PC-9 (cell line): ENCODE results near the gene PRAMEF18. TPM values are rescaled to one million over a fixed set of nuclear protein-coding genes. Genes with fewer than 3 reads are reported as not detected.
"Not testable (repeated sequence)": the region's sequence is repeated elsewhere in the genome, so short reads cannot be mapped to it uniquely, and the experiment has no call there.

Experiments used
- Bru-seq: library from RNA; stranded (reverse); fragments of 400-500 nt; gene quantifications from one replicate; lab custom pipeline; 2021; lab: Mats Ljungman, UMichigan
- BruChase-seq, 2 experiments: library from RNA; stranded (reverse); fragments of 400-500 nt; gene quantifications; one replicate each; lab custom pipeline; 2021; lab: Mats Ljungman, UMichigan
- BruUV-seq: library from RNA; stranded (reverse); fragments of 400-500 nt; replicated peaks from 2 replicates; lab custom pipeline; 2021; lab: Mats Ljungman, UMichigan
- CTCF ChIA-PET: fragments of 300-600 bp; sonication (Branson Sonifier 250); formaldehyde crosslinking; loops from one replicate; lab custom pipeline; 2022; ENCODE audit warnings: antibody characterized with exemption; lab: Charles Lee
- POLR2A ChIA-PET: fragments of 300-600 bp; sonication (Branson Sonifier 250); formaldehyde crosslinking; loops from one replicate; lab custom pipeline; 2022; ENCODE audit warnings: antibody characterized with exemption; ENCODE audit not compliant: unreplicated experiment; lab: Charles Lee
- DNase-seq, 2 experiments: peaks; one replicate each; pipeline versions ENCODE4 v3.0.0 to v3.0.0-alpha.2; 2015 to 2022; ENCODE audit warnings: mixed read lengths in 1 of 2
- H2AFZ ChIP-seq: fragments of 200-600 bp; sonication (generic); 2 replicates; pipeline ENCODE4 v1.8.1; 2017; ENCODE audit warnings: antibody characterized with exemption
- H3F3A ChIP-seq: fragments of 200-600 bp; sonication (generic); 2 replicates; pipeline ENCODE4 v1.8.1; 2017; ENCODE audit warnings: antibody characterized with exemption, mild to moderate bottlenecking, low read depth; ENCODE audit not compliant: insufficient read depth
- H3K27ac ChIP-seq: fragments of 200-600 bp; sonication (generic); 2 replicates; pipeline ENCODE4 v1.6.1; 2016; ENCODE audit warnings: mixed run types
- H3K27me3 ChIP-seq: fragments of 200-600 bp; sonication (generic); 2 replicates; pipeline ENCODE4 v1.6.1; 2016; ENCODE audit warnings: low read depth, mixed run types; ENCODE audit not compliant: insufficient read depth
- H3K36me3 ChIP-seq: fragments of 200-600 bp; sonication (generic); 2 replicates; pipeline ENCODE4 v1.6.1; 2016; ENCODE audit warnings: low read depth, mixed run types
- H3K4me1 ChIP-seq: fragments of 200-600 bp; sonication (generic); replicated peaks from 2 replicates; pipeline ENCODE4 v1.6.1; 2016; ENCODE audit warnings: mixed run types; ENCODE audit not compliant: insufficient read depth
- H3K4me2 ChIP-seq: fragments of 200-600 bp; sonication (generic); 2 replicates; pipeline ENCODE4 v1.6.1; 2017; ENCODE audit warnings: mixed run types
- H3K4me3 ChIP-seq: fragments of 200-600 bp; sonication (generic); 2 replicates; pipeline ENCODE4 v1.6.1; 2016; ENCODE audit warnings: mixed run types
- H3K79me2 ChIP-seq: fragments of 200-600 bp; sonication (generic); 2 replicates; pipeline ENCODE4 v1.6.1; 2017; ENCODE audit warnings: low read depth, mixed run types
- H3K9me2 ChIP-seq: fragments of 200-600 bp; sonication (generic); 2 replicates; pipeline ENCODE4 v1.8.1; 2017; ENCODE audit warnings: mild to moderate bottlenecking; ENCODE audit not compliant: insufficient read depth
- H3K9me3 ChIP-seq: fragments of 200-600 bp; sonication (generic); 2 replicates; pipeline ENCODE4 v1.8.1; 2016; ENCODE audit warnings: low read depth; ENCODE audit not compliant: insufficient read depth
- H4K20me1 ChIP-seq: fragments of 200-600 bp; sonication (generic); 2 replicates; pipeline ENCODE4 v1.8.1; 2017; ENCODE audit not compliant: insufficient read depth
- intact Hi-C: fragments of 100-400 bp; cut with micrococcal nuclease; formaldehyde crosslinking; loops from one replicate; pipeline ENCODE4 v1.10.0; 2022; ENCODE audit not compliant: unreplicated experiment
- long read RNA-seq: library from polyadenylated mRNA; stranded (forward); transcript quantifications from one replicate; pipeline ENCODE4 v2.0.0, GENCODE V29; 2022
- total RNA-seq: library from RNA; stranded (reverse); gene quantifications from 2 replicates; pipeline ENCODE4 v1.2.3, GENCODE V29; 2021
- TF ChIP-seq, protein P1 (sequence below): fragments of 200-600 bp; sonication (generic); conservative IDR thresholded peaks from 2 replicates; pipeline ENCODE4 v1.6.1; 2017; ENCODE audit warnings: mixed run types, antibody characterized with exemption, mild to moderate bottlenecking, moderate library complexity

PRAMEF18 gene, protein sequence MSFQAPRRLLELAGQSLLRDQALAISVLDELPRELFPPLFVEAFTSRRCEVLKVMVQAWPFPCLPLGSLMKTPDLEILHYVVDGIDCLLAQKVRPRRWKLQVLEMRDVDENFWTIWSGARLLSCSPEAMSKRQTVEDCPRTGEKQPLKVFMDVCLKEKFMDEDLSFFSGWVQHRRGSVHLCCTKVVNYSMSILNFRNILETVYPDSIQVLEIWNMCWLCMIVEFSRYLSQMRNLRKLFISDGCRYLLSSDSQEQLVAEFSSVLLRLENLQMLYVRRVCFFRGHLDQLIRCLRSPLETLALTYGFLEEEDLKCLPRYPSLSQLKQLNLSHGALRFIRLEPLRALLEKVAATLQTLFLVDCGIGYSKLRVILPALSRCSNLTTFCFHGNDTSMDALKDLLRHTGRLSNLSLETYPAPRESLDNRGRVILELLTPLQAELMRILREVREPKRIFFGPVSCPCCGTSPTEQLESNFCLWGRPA
- total RNA-seq (not detected in 2 replicates), Bru-seq, nascent RNA (not detected), BruChase-seq, experiment 1, labeled RNA remaining after a 2-hour chase (not detected), BruChase-seq, experiment 2, labeled RNA remaining after a 6-hour chase (not detected)
- long read RNA-seq: 0 reads

DNA sequence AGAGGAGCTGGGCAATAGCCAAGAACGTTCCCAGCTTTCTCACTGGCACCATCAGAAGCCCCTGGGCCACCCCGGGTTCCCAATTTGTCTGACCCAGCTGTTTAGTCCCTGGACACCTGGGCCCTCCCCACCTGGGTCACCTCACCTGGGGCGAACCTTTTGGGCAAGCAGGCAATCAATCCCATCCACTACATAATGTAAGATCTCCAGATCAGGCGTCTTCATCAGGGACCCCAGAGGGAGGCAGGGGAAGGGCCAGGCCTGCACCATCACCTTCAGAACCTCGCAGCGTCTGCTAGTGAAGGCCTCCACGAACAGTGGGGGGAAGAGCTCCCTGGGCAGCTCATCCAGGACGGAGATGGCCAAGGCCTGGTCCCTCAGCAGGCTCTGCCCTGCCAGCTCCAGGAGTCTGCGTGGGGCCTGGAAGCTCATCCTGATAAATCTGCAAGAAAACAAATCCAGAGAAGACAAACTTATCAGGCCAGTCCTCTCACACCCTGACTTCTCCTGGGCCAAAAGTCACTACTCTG is at the start of gene PRAMEF18:
TSS of gene PRAMEF18 (minus strand) at position 480 of the 530 bp plus-strand sequence. CDS start at position 432, 48 bp downstream.
- BruUV-seq, CTCF ChIA-PET, H3K79me2 ChIP-seq, H3K27me3 ChIP-seq, H4K20me1 ChIP-seq, H3K4me1 ChIP-seq, POLR2A ChIA-PET, H3K4me3 ChIP-seq, H3F3A ChIP-seq, H3K27ac ChIP-seq, H3K9me2 ChIP-seq, H2AFZ ChIP-seq, H3K36me3 ChIP-seq, H3K4me2 ChIP-seq, intact Hi-C loops, DNase-seq, H3K9me3 ChIP-seq: not testable (repeated sequence)

DNA sequence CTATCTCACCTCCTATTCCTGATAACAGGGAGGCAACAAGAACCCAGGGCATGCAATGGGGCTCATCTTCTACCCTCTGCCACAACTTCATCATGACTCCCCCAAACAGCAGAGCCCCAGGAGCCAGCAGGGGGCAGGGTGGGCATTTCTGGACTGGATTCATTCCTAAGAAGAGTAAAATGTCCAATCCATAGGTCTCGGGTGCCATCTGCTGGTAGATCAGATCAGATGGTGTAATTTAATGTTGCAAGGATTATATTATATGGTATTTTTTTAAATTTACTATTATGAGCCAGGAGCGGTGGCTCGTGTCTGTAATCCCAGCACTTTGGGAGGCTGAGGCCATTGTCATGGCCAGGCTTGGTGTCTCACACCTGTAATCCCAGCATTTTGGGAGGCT is 39.2 kb upstream of the PRAMEF18 start:
- H3K79me2 ChIP-seq, H3K4me3 ChIP-seq, H3F3A ChIP-seq, H3K36me3 ChIP-seq, BruUV-seq, H3K4me1 ChIP-seq, H2AFZ ChIP-seq, H3K9me2 ChIP-seq, DNase-seq, POLR2A ChIA-PET, H3K27me3 ChIP-seq, H3K27ac ChIP-seq, intact Hi-C loops, H4K20me1 ChIP-seq, H3K4me2 ChIP-seq, H3K9me3 ChIP-seq, CTCF ChIA-PET: not testable (repeated sequence)
- TF ChIP-seq, protein P1, sequence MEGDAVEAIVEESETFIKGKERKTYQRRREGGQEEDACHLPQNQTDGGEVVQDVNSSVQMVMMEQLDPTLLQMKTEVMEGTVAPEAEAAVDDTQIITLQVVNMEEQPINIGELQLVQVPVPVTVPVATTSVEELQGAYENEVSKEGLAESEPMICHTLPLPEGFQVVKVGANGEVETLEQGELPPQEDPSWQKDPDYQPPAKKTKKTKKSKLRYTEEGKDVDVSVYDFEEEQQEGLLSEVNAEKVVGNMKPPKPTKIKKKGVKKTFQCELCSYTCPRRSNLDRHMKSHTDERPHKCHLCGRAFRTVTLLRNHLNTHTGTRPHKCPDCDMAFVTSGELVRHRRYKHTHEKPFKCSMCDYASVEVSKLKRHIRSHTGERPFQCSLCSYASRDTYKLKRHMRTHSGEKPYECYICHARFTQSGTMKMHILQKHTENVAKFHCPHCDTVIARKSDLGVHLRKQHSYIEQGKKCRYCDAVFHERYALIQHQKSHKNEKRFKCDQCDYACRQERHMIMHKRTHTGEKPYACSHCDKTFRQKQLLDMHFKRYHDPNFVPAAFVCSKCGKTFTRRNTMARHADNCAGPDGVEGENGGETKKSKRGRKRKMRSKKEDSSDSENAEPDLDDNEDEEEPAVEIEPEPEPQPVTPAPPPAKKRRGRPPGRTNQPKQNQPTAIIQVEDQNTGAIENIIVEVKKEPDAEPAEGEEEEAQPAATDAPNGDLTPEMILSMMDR: 0 out of 2 replicates have a peak, but pooled peaks have one; percentile 30

DNA sequence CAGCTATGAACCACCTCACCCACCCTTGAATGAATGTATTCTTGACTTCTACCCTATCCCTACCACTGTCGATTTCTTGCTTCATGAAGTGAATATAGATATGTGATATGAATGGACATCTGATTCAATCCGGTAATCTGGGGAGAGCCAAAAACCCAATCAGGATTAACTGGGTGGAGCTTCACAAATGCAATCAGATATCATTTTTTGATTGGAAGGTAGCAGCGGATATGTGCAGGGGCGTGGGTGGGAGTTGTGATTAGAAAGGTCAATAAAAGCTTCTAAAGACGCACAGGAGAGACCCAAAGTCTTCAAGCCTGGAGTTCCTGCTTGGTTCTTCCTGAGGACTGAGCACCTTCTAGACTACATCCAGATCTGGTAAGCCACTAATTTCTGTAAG is 27.9 kb upstream of the PRAMEF18 start, which contains the start of gene PRAMEF5:
TSS of gene PRAMEF5 (plus strand) at position 301 of the 400 bp plus-strand sequence. CDS start 5,071 bp downstream, outside the sequence.
- H4K20me1 ChIP-seq, CTCF ChIA-PET, BruUV-seq, H3K4me1 ChIP-seq, POLR2A ChIA-PET, DNase-seq, H3K27me3 ChIP-seq, H3K4me2 ChIP-seq, intact Hi-C loops, H3K36me3 ChIP-seq, H3K79me2 ChIP-seq, H2AFZ ChIP-seq, H3F3A ChIP-seq, H3K27ac ChIP-seq, H3K9me2 ChIP-seq, H3K4me3 ChIP-seq, H3K9me3 ChIP-seq: not testable (repeated sequence)

DNA sequence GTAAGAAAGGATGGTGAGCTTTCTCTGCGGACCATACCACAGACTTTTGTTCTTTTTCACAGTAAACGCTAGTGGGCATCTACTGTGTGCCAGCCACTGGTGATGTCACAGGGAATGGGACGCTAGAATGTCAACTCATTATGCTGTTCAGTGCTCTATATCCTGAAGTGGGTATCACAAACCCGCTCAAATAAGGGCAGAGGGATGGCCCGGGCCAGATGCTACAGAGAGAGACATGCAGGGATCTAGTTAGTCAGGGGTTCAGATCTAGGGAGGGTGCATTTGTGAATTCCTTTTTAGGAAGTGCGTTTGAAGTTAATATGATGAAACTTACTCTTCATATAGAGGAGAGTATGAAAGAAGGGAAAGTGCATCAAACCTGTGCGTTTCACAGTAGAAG is 21.2 kb upstream of the PRAMEF18 start:
- intact Hi-C loops, H4K20me1 ChIP-seq, H3K9me3 ChIP-seq, H3K9me2 ChIP-seq, H3K36me3 ChIP-seq, H3K4me2 ChIP-seq, CTCF ChIA-PET, POLR2A ChIA-PET, H2AFZ ChIP-seq, BruUV-seq, DNase-seq, H3F3A ChIP-seq, H3K4me1 ChIP-seq, H3K4me3 ChIP-seq, H3K27me3 ChIP-seq, H3K27ac ChIP-seq, H3K79me2 ChIP-seq: not testable (repeated sequence)

DNA sequence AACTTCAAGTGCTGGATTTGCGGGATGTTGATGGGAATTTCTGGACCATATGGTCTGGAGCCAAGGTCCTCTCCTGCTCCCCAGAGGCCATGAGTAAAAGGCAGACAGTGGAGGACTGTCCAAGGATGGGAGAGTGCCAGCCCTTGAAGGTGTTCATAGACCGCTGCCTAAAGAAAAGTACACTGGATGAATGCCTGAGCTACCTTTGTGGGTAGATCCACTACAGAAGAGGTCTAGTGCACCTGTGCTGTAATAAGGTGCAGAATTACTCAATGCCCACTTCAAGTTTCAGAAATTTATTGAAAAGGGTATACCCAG is 20.6 kb upstream of the PRAMEF18 start:
- H3K4me2 ChIP-seq, BruUV-seq, H3K36me3 ChIP-seq, POLR2A ChIA-PET, H3K79me2 ChIP-seq, H3K27me3 ChIP-seq, H2AFZ ChIP-seq, CTCF ChIA-PET, H3K4me3 ChIP-seq, intact Hi-C loops, DNase-seq, H3K9me2 ChIP-seq, H3K9me3 ChIP-seq, H3F3A ChIP-seq, H4K20me1 ChIP-seq, H3K27ac ChIP-seq, H3K4me1 ChIP-seq: not testable (repeated sequence)

DNA sequence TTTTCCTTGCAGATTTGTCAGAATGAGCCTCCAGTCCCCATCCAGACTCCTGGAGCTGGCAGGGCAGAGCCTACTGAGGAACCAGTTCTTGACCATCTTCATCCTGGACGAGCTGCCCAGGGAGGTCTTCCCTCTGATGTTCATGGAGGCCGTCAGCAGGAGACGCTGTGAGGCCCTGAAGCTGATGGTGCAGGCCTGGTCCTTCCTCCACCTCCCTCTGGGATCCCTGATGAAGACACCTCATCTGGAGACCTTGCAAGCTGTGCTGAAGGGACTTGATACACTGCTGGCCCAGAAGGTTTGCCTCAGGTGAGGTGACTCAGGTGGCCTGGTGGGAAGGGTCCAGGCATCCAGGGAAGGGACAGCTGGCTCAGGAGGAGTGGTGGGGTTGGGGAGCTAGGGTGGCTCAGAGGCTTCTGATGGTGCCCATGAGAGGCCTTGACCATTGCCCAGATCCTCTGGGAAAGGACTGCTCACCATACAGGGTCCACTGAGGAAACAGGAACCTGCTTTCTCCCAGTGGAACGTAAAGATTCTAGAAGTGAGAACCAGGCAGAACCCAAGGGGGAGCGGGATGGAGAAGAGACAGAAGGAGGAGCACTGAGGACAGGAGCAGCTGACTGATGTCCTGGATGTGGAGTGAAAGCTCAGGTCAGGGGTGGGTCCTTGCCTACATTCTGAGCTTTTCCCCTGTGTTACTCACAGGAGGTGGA is 20.0 kb upstream of the PRAMEF18 start:
- H3K79me2 ChIP-seq, intact Hi-C loops, BruUV-seq, H3K27ac ChIP-seq, H3K9me2 ChIP-seq, CTCF ChIA-PET, H2AFZ ChIP-seq, DNase-seq, H4K20me1 ChIP-seq, H3K4me3 ChIP-seq, H3K9me3 ChIP-seq, H3K4me1 ChIP-seq, POLR2A ChIA-PET, H3K4me2 ChIP-seq, H3K36me3 ChIP-seq, H3F3A ChIP-seq, H3K27me3 ChIP-seq: not testable (repeated sequence)
